Endothelial cell (in vitro differentiated cells): ENCODE measurements around the gene WDR6. TPM values are rescaled to one million over a fixed set of nuclear protein-coding genes. Genes with fewer than 3 reads are reported as not detected.

Source experiments
- DNase-seq: peaks from one replicate; pipeline ENCODE4 v3.0.0; 2021; ENCODE audit warnings: low spot score
- H3K27ac Mint-ChIP-seq: one replicate; pipeline ENCODE4 v1.8.0; 2021; ENCODE audit warnings: mixed read lengths, inconsistent platforms; ENCODE audit not compliant: unreplicated experiment
- H3K27me3 Mint-ChIP-seq: one replicate; pipeline ENCODE4 v1.8.0; 2021; ENCODE audit warnings: mild to moderate bottlenecking, moderate library complexity, mixed read lengths, inconsistent platforms; ENCODE audit not compliant: unreplicated experiment
- H3K36me3 Mint-ChIP-seq: one replicate; pipeline ENCODE4 v1.8.0; 2021; ENCODE audit warnings: mild to moderate bottlenecking, low read depth, mixed read lengths, inconsistent platforms; ENCODE audit not compliant: unreplicated experiment
- H3K4me1 Mint-ChIP-seq: one replicate; pipeline ENCODE4 v1.8.0; 2021; ENCODE audit warnings: mild to moderate bottlenecking, mixed read lengths, inconsistent platforms; ENCODE audit not compliant: unreplicated experiment
- H3K4me3 Mint-ChIP-seq: one replicate; pipeline ENCODE4 v1.8.0; 2021; ENCODE audit warnings: mild to moderate bottlenecking, mixed read lengths, inconsistent platforms; ENCODE audit not compliant: unreplicated experiment
- H3K9me3 Mint-ChIP-seq: one replicate; pipeline ENCODE4 v1.8.0; 2021; ENCODE audit warnings: mixed read lengths, inconsistent platforms; ENCODE audit not compliant: unreplicated experiment
- total RNA-seq: library from RNA; stranded (reverse); fragmentation: NEBNext Ultra II Directional; extraction: Animal tissue kit (Norgen Biotek cat#: 25700); gene quantifications from one replicate; pipeline ENCODE4 v1.2.1, GENCODE V29; 2021; ENCODE audit not compliant: unreplicated experiment
- TF ChIP-seq, protein P1 (sequence below): fragments of 200-600 bp; sonication (generic); IDR thresholded peaks from one replicate; pipeline ENCODE4 v1.5.0; 2021; ENCODE audit warnings: antibody characterized with exemption; ENCODE audit not compliant: unreplicated experiment

WDR6 gene
- total RNA-seq, 1 donor from 2014 or later, result 148 TPM

GRCh38 chr3:48980295-48980694 lies 26.9 kb upstream of the WDR6 start:
- Mint-ChIP-seq H3K27me3 (peaks cover 2% of the 10 kb centered on the region), H3K36me3 (peaks cover 26% of the 10 kb centered on the region), H3K9me3 (no peaks in the 10 kb centered on the region), H3K4me3 (no peak overlapping the region), H3K27ac (no peak overlapping the region), H3K4me1 (peaks cover 6% of the 10 kb centered on the region)
- no peak for DNase-seq
- TF ChIP-seq, protein P1, sequence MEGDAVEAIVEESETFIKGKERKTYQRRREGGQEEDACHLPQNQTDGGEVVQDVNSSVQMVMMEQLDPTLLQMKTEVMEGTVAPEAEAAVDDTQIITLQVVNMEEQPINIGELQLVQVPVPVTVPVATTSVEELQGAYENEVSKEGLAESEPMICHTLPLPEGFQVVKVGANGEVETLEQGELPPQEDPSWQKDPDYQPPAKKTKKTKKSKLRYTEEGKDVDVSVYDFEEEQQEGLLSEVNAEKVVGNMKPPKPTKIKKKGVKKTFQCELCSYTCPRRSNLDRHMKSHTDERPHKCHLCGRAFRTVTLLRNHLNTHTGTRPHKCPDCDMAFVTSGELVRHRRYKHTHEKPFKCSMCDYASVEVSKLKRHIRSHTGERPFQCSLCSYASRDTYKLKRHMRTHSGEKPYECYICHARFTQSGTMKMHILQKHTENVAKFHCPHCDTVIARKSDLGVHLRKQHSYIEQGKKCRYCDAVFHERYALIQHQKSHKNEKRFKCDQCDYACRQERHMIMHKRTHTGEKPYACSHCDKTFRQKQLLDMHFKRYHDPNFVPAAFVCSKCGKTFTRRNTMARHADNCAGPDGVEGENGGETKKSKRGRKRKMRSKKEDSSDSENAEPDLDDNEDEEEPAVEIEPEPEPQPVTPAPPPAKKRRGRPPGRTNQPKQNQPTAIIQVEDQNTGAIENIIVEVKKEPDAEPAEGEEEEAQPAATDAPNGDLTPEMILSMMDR, result no peak

DNA sequence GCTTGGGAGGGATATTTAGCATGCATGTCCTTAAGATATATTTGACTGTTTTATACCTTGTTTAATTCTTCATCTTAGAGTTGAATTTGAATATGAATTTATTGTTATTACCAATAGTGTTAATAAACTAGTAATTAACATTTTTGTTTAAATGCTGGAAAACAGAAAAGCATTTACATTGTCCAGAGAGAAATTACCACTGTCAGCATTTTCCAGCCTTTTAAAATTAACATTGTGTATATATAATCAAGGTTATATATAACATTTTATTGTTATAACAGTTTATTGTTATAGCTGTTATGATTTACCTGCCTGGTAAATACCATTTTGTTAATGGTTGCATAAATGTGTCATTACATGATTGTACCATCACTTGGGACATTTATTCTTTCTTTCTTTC lies 25.2 kb upstream of the WDR6 start:
- DNase-seq, result no peak
- Mint-ChIP-seq H3K9me3 (no peaks in the 10 kb centered on the region), H3K4me3 (no peak overlapping the region), H3K27me3 (peaks cover 2% of the 10 kb centered on the region), H3K27ac (no peak overlapping the region), H3K36me3 (peaks cover 25% of the 10 kb centered on the region), H3K4me1 (peaks cover 6% of the 10 kb centered on the region)
- TF ChIP-seq, protein P1, result no peak

GRCh38 chr3:48982686-48983085 lies 24.5 kb upstream of the WDR6 start:
- no peaks in the 10 kb centered on the region for H3K9me3 Mint-ChIP-seq
- peaks cover 2% of the 10 kb centered on the region for H3K27me3 Mint-ChIP-seq
- H3K36me3 Mint-ChIP-seq, result peaks cover 25% of the 10 kb centered on the region
- H3K4me3 Mint-ChIP-seq, result no peak overlapping the region
- TF ChIP-seq, protein P1, result no peak
- no peak overlapping the region for H3K27ac Mint-ChIP-seq
- peaks cover 6% of the 10 kb centered on the region for H3K4me1 Mint-ChIP-seq
- no peak for DNase-seq

- Mint-ChIP-seq H3K27ac (no peak overlapping the region), H3K36me3 (peaks cover 25% of the 10 kb centered on the region), H3K9me3 (no peaks in the 10 kb centered on the region), H3K4me1 (peaks cover 6% of the 10 kb centered on the region), H3K4me3 (no peak overlapping the region), H3K27me3 (peaks cover 2% of the 10 kb centered on the region)
- no peak for DNase-seq
- TF ChIP-seq, protein P1, result no peak
Observed at GRCh38 chr3:48983096-48983495, 24.1 kb upstream of the WDR6 start.

GRCh38 chr3:48984663-48985062 lies 22.5 kb upstream of the WDR6 start:
- no peak overlapping the region for H3K27ac Mint-ChIP-seq
- DNase-seq, result no peak
- H3K27me3 Mint-ChIP-seq, result peaks cover 4% of the 10 kb centered on the region
- TF ChIP-seq, protein P1, result no peak
- H3K4me3 Mint-ChIP-seq, result no peak overlapping the region
- peaks cover 9% of the 10 kb centered on the region for H3K4me1 Mint-ChIP-seq
- H3K36me3 Mint-ChIP-seq, result peaks cover 19% of the 10 kb centered on the region
- H3K9me3 Mint-ChIP-seq, result no peaks in the 10 kb centered on the region
